ENCODE measurements around the gene RPL10. TPM values are rescaled to one million over a fixed set of nuclear protein-coding genes. Genes with fewer than 3 reads are reported as not detected.

RPL10 gene
- polyA plus RNA-seq, 1 donor (not counting 4 experiments of a cell fraction or from before 2014, with no cell fraction given): 2,926 TPM

DNA sequence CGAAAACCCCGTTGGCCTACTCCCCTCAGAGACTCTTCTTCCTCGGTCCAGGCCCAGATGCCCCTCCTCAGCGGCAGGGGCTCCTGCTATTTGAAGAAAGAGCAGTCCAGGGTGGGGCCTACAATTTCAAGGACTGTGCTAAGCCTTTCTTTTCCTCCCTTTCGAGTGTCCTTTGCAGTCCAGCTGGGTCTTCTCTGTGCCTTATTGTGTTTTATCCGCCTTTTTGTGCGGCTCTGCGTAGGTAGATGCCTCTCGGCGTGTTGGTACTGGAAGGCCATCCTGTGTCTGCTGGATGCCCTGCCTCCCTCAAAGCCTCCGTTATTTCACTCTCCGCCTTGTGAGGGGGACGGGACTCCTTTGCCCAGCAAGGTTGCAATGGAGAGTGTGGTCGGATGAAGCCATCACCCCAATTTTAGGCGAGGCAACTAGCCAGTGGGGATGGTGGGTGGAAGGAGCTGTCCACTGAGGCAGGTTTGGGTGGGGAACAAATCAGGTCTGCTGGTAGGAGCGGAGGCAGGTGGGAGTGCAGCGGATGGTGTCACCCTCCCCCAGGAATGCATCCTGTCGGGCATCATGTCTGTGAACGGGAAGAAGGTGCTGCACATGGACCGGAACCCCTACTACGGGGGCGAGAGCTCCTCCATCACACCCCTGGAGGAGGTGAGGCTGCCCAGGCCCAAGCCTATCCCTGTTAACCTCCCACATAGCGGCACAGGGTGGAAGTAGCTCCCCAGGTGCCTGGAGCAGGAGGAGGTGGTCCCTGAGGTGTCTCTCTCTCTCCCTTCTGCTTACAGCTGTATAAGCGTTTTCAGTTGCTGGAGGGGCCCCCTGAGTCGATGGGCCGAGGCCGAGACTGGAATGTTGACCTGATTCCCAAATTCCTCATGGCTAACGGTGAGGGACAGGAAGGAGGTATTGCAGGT, 40.1 kb downstream of the RPL10 start:
- H3K9me3 ChIP-seq (ENCODE audit: control insufficient read depth, low read depth, low read length): peaks cover 4% of the 10 kb centered on the region
- peak overlapping the region; percentile 37 for H3K9ac ChIP-seq (ENCODE audit: control insufficient read depth, extremely low read depth, insufficient read depth, low read length)
- dilution Hi-C loops (cut with MboI; ENCODE audit: extremely low pct_ligation_motif_present, low sequenced_read_pairs): no loop called here
- peaks cover 22% of the 10 kb centered on the region for H3K79me2 ChIP-seq (ENCODE audit: control insufficient read depth, insufficient read depth, low read length)
- FAIRE-seq (no peak), DNase-seq (ENCODE audit: low read depth, low spot score) (no peak)
- H3K4me1 ChIP-seq (ENCODE audit: control insufficient read depth, extremely low read depth, insufficient read depth, low read length): peaks cover 12% of the 10 kb centered on the region
- H3K27ac ChIP-seq (ENCODE audit: control insufficient read depth, insufficient read depth, low read length): no peak overlapping the region
- no peak overlapping the region for H2AFZ ChIP-seq (ENCODE audit: control insufficient read depth, low read length)
- H4K20me1 ChIP-seq (ENCODE audit: control insufficient read depth, extremely low read depth, insufficient read depth, low read length): peaks cover 5% of the 10 kb centered on the region
- TF ChIP-seq EZH2 (IDR thresholded peaks at IDR 0.05; ENCODE audit: low read length): no peak
- H3K9me1 ChIP-seq (ENCODE audit: control insufficient read depth, extremely low read depth, insufficient read depth, low read length): no peaks in the 10 kb centered on the region
- no peaks in the 10 kb centered on the region for H3K27me3 ChIP-seq (ENCODE audit: control insufficient read depth, extremely low read depth, insufficient read depth, low read length)
- peak overlapping the region; percentile 62 to 72 (median 65) for H3K4me3 ChIP-seq (ENCODE audit: control insufficient read depth in 2 of 3, extremely low read depth in 1 of 3, insufficient read depth in 2 of 3, low read depth in 1 of 3, low read length in 3 of 3)
- peaks cover 1 to 7% of the 10 kb centered on the region in 2 experiments for H3K36me3 ChIP-seq (ENCODE audit: control insufficient read depth in 2 of 2, extremely low read depth in 1 of 2, insufficient read depth in 2 of 2, low read length in 2 of 2)
- H3K4me2 ChIP-seq (ENCODE audit: control insufficient read depth, extremely low read depth, insufficient read depth, low read depth, low read length): peak overlapping the region; percentile 82

- Histone ChIP-seq H4K20me1 (ENCODE audit: control insufficient read depth, extremely low read depth, insufficient read depth, low read length) (peaks cover 5% of the 10 kb centered on the region), H3K9me3 (ENCODE audit: control insufficient read depth, low read depth, low read length) (peaks cover 4% of the 10 kb centered on the region), H3K4me2 (ENCODE audit: control insufficient read depth, extremely low read depth, insufficient read depth, low read depth, low read length) (no peak overlapping the region), H2AFZ (ENCODE audit: control insufficient read depth, low read length) (no peak overlapping the region), H3K9ac (ENCODE audit: control insufficient read depth, extremely low read depth, insufficient read depth, low read length) (no peak overlapping the region), H3K27me3 (ENCODE audit: control insufficient read depth, extremely low read depth, insufficient read depth, low read length) (no peaks in the 10 kb centered on the region), H3K36me3 (ENCODE audit: control insufficient read depth in 2 of 2, extremely low read depth in 1 of 2, insufficient read depth in 2 of 2, low read length in 2 of 2) (peaks cover 1 to 7% of the 10 kb centered on the region in 2 experiments), H3K27ac (ENCODE audit: control insufficient read depth, insufficient read depth, low read length) (no peak overlapping the region), H3K4me1 (ENCODE audit: control insufficient read depth, extremely low read depth, insufficient read depth, low read length) (peaks cover 17% of the 10 kb centered on the region), H3K9me1 (ENCODE audit: control insufficient read depth, extremely low read depth, insufficient read depth, low read length) (no peaks in the 10 kb centered on the region), H3K4me3 (ENCODE audit: control insufficient read depth in 2 of 3, extremely low read depth in 1 of 3, insufficient read depth in 2 of 3, low read depth in 1 of 3, low read length in 3 of 3) (no peak overlapping the region), H3K79me2 (ENCODE audit: control insufficient read depth, insufficient read depth, low read length) (peaks cover 24% of the 10 kb centered on the region)
- dilution Hi-C loops (cut with MboI; ENCODE audit: extremely low pct_ligation_motif_present, low sequenced_read_pairs): no loop called here
- no peak for FAIRE-seq
- TF ChIP-seq CTCF (optimal IDR thresholded peaks at IDR 0.05 in 1 of 3, IDR thresholded peaks at IDR 0.05 in 1 of 3, conservative IDR thresholded peaks at IDR 0.05 in 1 of 3; ENCODE audit: extremely low read depth in 1 of 3, insufficient read depth in 2 of 3, low read length in 3 of 3) (no peak), EZH2 (IDR thresholded peaks at IDR 0.05; ENCODE audit: low read length) (no peak)
- no peak for DNase-seq (ENCODE audit: low read depth, low spot score)
Measured at GRCh38 chrX:154439841-154440240, 41.7 kb downstream of the RPL10 start.

Measured in keratinocyte (primary cell).